NCI-H1436 treated with DMSO at 0.1 percent for 48 hours (cell line): ENCODE measurements around the gene HLA-DRB5.
"Not testable (repeated sequence)": the region's sequence is repeated elsewhere in the genome, so short reads cannot be mapped to it uniquely, and the experiment has no call there.

Experiments
- DNase-seq: peaks from one replicate; lab custom pipeline; 2025; lab: John Stamatoyannopoulos, UW

HLA-DRB5 gene

GRCh38 chr6:32501016-32501415 lies 29.1 kb downstream of the HLA-DRB5 start:
- no peak for DNase-seq

DNA sequence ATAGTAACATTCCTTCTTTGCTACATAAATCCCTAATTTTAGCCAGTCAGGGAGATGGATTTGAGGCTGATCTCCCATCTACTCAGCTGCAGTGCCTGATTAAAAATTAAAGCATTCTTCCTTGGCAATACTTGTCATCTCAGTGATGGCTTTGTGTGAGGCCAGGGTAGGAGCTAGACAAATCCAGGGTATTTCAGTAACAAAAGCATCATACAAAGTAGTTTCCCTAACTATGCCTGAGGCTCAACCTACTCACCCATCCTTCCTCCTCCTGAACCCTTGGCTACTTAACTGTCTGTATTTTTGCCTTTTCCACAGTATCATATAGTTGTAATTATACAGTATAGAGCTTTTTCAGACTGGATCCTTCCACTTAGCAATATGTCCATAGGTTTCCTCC lies 37.7 kb downstream of the HLA-DRB5 start:
- no peak for DNase-seq

GRCh38 chr6:32491700-32492099 lies 38.4 kb downstream of the HLA-DRB5 start:
- no peak for DNase-seq

DNA sequence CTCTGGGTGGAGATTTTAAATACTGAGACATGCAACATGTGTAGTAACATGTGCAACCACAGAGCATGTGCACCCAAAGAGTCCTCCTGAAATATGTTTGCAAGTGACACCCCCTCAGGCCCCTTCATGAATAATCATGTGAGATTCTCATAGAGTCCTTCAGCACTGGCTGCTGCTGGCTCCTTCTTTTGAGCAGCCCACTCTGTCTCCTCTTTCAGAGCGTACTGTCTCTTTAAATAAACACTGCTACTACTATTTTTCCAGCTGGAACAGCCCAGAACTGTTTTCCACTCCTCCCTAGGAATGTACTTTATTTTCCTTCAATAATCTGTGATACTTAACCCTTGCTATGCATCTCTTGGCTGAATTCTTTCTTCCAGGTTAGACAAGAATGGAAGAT lies 42.0 kb downstream of the HLA-DRB5 start:
- DNase-seq = no peak

DNA sequence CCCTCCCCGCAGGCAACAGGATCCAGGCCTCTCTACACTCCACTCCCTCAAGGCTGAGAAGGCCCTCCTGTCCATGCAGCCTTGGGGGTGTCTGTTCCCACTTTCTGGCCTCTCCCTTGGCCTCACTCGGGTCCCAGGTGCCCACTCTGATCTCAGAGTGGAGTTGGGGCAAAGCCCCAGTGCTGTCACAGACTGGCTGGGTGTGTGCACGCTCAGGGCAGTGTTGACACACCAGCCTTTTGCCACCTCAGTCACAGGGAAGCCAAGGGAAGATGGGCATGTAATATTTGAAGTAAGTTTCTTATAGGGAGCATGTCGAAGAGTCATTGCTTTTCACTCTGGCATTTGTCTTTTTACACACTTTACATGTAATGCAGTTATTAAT lies 45.5 kb downstream of the HLA-DRB5 start:
- no peak for DNase-seq

DNA sequence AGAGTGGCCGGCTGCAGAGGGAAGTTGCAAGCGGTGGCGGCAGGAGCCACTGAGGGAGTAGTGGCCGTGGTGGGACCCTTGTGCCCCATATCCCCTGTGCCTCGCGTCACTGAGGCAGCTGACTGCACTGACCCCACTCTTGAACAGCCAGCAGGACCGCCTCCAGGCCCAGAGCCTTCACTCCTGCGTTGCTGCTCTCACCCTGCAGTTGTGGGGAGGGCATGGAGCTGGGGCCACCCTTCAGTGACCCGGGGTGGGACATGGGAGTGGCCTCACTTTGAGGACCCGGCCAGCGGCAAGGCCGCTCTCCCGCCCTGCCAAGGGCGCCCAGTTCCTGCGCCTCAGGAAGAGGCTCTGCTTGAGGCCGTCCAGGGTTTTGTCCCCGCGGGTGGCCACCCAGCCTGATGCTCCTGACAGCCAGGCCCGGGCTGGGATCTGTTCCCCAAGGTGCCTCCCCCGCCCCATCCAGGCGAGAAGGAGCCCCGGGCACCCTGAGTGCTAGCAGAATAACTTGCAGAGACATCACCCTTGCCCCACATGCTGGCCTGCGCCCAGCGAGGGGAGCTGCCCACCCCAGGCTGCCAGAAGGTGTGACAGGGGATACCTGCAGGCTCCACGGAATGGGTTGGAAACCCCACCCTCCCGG lies 46.0 kb downstream of the HLA-DRB5 start:
- DNase-seq = no peak

DNA sequence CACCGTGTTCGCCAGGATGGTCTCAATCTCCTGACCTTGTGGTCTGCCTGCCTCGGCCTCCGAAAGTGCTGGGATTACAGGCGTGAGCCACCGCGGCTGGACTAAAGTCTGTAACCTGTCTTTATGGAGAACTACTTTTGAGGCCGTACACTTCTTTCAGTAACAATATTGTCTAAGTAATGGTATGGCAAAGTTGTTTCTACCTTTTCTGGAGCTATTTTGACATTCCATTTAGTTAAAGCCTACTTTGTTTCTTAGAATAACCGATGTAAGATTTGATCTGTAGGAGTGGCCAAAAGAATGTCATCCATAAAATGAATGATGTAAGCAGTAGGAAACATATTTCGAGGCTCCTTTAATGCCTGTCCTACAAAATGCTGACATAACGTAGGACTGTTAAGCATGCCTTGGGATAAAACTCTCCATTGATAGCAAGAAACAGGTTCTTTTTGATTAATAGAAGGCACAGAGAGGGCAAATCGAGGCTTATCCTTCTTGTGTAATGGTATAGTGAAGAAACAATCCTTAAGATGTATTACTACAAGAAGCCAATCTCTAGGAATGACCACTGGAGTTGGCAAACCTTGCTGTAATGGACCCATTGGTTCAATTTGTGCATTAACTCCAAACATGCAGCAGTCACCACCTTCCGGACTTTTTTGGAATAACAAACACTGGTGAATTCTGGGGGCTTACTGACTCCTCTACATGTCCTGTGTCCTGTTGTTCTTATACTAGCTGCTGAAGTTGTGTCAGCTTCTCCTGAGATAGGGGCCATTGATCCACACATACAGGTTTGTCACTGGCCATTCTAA lies 54.5 kb downstream of the HLA-DRB5 start:
- no peak for DNase-seq

DNA sequence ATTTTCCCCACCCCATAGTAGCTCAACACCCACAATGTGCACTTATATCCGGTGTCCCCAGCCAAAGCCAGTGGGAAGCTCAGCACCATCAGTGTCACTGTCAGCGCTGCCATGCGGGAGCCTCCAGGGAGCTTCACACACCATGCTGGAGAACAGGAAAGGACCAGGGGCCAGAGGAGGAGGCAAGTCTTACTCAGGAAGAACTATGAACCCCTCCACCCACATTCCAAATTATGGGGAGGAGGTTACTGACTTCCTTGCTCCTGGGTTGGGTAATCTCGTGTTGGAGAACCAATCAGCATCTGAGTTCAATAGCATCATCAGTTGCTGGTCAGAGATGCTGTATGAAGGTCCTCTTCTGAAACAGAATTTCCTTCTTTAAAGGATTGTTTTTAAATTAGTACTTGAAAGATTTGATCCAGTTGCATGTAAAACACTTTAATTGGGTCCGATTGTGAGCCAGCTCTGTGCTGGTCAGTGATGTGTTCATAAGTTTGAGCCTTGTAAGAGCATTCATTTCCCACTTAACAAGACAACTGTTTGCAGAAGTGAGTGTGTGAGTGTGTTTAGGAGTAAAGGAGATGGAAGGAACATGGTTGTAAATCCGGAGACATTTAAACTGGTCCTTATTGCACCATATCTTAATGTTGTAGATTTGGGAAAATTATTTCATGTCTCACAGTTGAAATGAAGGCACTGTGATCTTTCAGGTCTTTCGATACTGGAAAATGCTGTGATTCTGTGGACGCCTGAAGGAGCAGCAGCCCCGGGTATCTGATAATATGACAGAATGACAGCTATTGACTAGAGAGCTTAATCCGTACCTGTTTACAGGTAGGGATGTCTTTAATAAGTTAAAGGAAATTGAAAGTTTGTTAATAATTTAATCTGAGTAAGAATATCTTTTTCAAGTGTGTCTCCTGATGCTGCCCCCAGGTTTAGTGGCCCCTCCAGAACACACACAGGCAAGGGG lies 56.4 kb downstream of the HLA-DRB5 start:
- not testable (repeated sequence) for DNase-seq

DNA sequence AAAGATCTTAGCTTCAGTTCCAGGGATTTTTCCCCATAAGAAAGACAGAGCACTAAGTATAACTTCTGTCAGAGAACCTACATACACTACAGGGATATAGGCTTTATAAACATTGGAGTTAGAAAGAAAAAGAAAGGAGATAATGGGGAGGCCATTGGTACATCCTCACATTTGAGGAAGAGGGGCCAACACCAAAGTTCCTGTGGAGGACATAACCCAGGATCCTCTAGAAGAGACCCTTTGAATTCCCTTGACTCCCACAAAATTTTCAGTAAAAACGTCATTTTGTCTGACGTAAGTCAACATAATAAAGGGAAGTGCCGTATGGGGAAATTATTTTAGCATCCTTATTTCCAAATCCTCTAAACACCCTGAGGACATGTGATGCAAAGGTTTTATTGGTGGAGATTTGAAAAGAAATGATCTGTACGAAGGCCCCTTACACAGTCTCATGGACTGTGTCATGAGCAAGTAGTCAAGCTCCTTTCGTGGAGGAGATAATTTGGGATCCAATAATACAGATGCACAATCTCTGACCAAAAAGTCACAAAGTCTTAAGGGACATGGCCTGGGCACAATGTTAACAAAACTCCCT lies 57.2 kb downstream of the HLA-DRB5 start:
- DNase-seq = no peak

DNA sequence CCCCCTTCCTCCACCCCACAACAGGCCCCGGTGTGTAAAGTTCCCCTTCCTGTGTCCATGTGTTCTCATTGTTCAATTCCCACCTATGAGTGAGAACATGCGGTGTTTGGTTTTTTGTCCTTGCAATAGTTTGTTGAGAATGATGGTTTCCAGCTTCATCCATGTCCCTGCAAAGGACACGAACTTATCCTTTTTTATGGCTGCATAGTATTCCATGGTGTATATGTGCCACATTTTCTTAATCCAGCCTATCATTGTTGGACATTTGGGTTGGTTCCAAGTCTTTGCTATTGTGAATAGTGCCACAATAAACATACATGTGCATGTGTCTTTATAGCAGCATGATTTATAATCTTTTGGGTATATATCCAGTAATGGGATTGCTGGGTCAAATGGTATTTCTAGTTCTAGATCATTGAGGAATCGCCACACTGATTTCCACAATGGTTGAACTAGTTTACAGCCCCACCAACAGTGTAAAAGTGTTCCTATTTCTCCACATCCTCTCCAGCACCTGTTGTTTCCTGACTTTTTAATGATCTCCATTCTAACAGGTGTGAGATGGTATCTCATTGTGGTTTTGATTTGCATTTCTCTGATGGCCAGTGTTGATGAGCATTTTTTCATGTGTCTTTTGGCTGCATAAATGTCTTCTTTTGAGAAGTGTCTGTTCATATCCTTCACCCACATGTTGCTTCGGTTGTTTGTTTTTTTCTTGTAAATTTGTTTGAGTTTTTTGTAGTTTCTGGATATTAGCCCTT lies 62.2 kb downstream of the HLA-DRB5 start:
- DNase-seq = not testable (repeated sequence)
